CD14-positive monocyte (primary cell): ENCODE results near the gene FAF1. TPM values are rescaled to one million over a fixed set of nuclear protein-coding genes. Genes with fewer than 3 reads are reported as not detected.

Experiments used
- DNase-seq, 3 donors: peaks; one replicate each; pipeline ENCODE4 v3.0.0-alpha.2; 2011 to 2022
- H2AFZ ChIP-seq: 2 replicates; pipeline ENCODE4 v1.6.0; 2012; ENCODE audit warnings: mild to moderate bottlenecking, low read depth, low read length, inconsistent platforms; ENCODE audit not compliant: insufficient read depth, poor library complexity, severe bottlenecking
- H3K27ac ChIP-seq, 2 donors: 1 replicate in 1 of 2; 2 replicates in 1 of 2; pipeline ENCODE4 v1.5.1; 2012 to 2013; ENCODE audit warnings: low read length in 2 of 2, control low read depth in 1 of 2, inconsistent platforms in 1 of 2, low read depth in 1 of 2, mild to moderate bottlenecking in 1 of 2
- H3K27me3 ChIP-seq, 2 donors: one replicate each; pipeline versions ENCODE4 v1.6.0 to v1.6.1; 2011 to 2013; ENCODE audit warnings: low read length in 2 of 2; ENCODE audit not compliant: control insufficient read depth in 2 of 2, insufficient read depth in 2 of 2
- H3K36me3 ChIP-seq, 2 donors: replicated peaks in 1 of 2; 1 replicate in 1 of 2; 2 replicates in 1 of 2; pipeline versions ENCODE4 v1.5.1 to v1.6.1; 2012 to 2013; ENCODE audit warnings: low read length in 2 of 2, control low read depth in 1 of 2, inconsistent platforms in 1 of 2, mild to moderate bottlenecking in 1 of 2; ENCODE audit not compliant: insufficient read depth in 2 of 2, control insufficient read depth in 1 of 2
- H3K4me1 ChIP-seq, 2 donors: 1 replicate in 1 of 2; 2 replicates in 1 of 2; pipeline versions ENCODE4 v1.5.1 to v1.6.1; 2012 to 2013; ENCODE audit warnings: low read length in 2 of 2, control low read depth in 1 of 2, inconsistent platforms in 1 of 2, mild to moderate bottlenecking in 1 of 2, moderate library complexity in 1 of 2; ENCODE audit not compliant: insufficient read depth in 2 of 2, control insufficient read depth in 1 of 2
- H3K4me2 ChIP-seq: replicated peaks from 2 replicates; pipeline ENCODE3; 2012; ENCODE audit warnings: low read length, moderate library complexity, mild to moderate bottlenecking; ENCODE audit not compliant: poor library complexity, severe bottlenecking; ENCODE audit errors: extremely low read depth
- H3K4me3 ChIP-seq, 3 experiments: fragments of 200-600 bp in 1 of 3; sonication (generic) in 1 of 3; replicated peaks in 1 of 3; 1 replicate in 2 of 3; 2 replicates in 1 of 3; pipeline ENCODE4 v1.5.1; 2011 to 2013; ENCODE audit warnings: low read length in 3 of 3, mild to moderate bottlenecking in 3 of 3, control low read depth in 2 of 3, low read depth in 2 of 3, inconsistent platforms in 1 of 3, moderate library complexity in 1 of 3
- H3K79me2 ChIP-seq: 2 replicates; pipeline ENCODE4 v1.6.0; 2012; ENCODE audit warnings: mild to moderate bottlenecking, control low read depth, inconsistent platforms, low read length, moderate library complexity; ENCODE audit not compliant: insufficient read depth
- H3K9ac ChIP-seq: 2 replicates; pipeline ENCODE4 v1.6.0; 2017; ENCODE audit warnings: low read length, mild to moderate bottlenecking; ENCODE audit not compliant: insufficient read depth, poor library complexity, severe bottlenecking
- H3K9me3 ChIP-seq, 2 donors: replicated peaks in 1 of 2; 1 replicate in 1 of 2; 2 replicates in 1 of 2; pipeline versions ENCODE4 v1.5.1 to v1.6.1; 2012 to 2013; ENCODE audit warnings: low read length in 2 of 2, control low read depth in 1 of 2; ENCODE audit not compliant: control insufficient read depth in 1 of 2, insufficient read depth in 1 of 2
- H4K20me1 ChIP-seq: 2 replicates; pipeline ENCODE4 v1.6.0; 2012; ENCODE audit warnings: mild to moderate bottlenecking, low read length, control low read depth, moderate library complexity; ENCODE audit not compliant: insufficient read depth
- H3K27ac Mint-ChIP-seq, 7 donors: one replicate each; pipeline ENCODE4 v1.8.0; 2020; ENCODE audit warnings: mild to moderate bottlenecking in 7 of 7, mixed read lengths in 7 of 7, moderate library complexity in 6 of 7, inconsistent platforms in 2 of 7
- H3K27me3 Mint-ChIP-seq, 3 donors: one replicate each; pipeline ENCODE4 v1.8.0; 2021 to 2022; ENCODE audit warnings: low read depth in 3 of 3, mild to moderate bottlenecking in 3 of 3, mixed read lengths in 3 of 3, moderate library complexity in 3 of 3, inconsistent platforms in 1 of 3
- H3K36me3 Mint-ChIP-seq, 2 donors: one replicate each; pipeline ENCODE4 v1.8.0; 2020; ENCODE audit warnings: mixed read lengths in 2 of 2, inconsistent platforms in 1 of 2, mild to moderate bottlenecking in 1 of 2
- H3K4me1 Mint-ChIP-seq: one replicate; pipeline ENCODE4 v1.8.0; 2020; ENCODE audit warnings: mild to moderate bottlenecking, mixed read lengths
- H3K4me3 Mint-ChIP-seq, 2 donors: one replicate each; pipeline ENCODE4 v1.8.0; 2020; ENCODE audit warnings: mild to moderate bottlenecking in 2 of 2, mixed read lengths in 2 of 2, moderate library complexity in 1 of 2
- H3K9me3 Mint-ChIP-seq, 7 donors: one replicate each; pipeline ENCODE4 v1.8.0; 2020 to 2022; ENCODE audit warnings: mixed read lengths in 7 of 7, mild to moderate bottlenecking in 6 of 7, moderate library complexity in 6 of 7, inconsistent platforms in 2 of 7
- CTCF ChIP-seq: fragments of 200-600 bp; IDR thresholded peaks from one replicate; pipeline ENCODE4 v1.8.0; 2022; ENCODE audit warnings: antibody characterized with exemption, mild to moderate bottlenecking
- WGBS: methylation state at CpG from one replicate; pipeline ENCODE4 v1.1.5; 2013; ENCODE audit warnings: missing lambda C conversion rate; ENCODE audit not compliant: insufficient coverage; 5-methylcytosine and 5-hydroxymethylcytosine counted together
- intact Hi-C, 2 donors: fragments of 100-400 bp; cut with micrococcal nuclease; formaldehyde crosslinking; loops; one replicate each; pipeline versions ENCODE4 v1.15.0 to v1.15.1; 2023
- polyA plus RNA-seq, 3 donors: library from polyadenylated mRNA; depleted of rRNA in 1 of 3; unstranded in 2 of 3; stranded (reverse) in 1 of 3; fragments of 300-500 nt in 2 of 3; fragments of >200 nt in 1 of 3; fragmentation: Illumina TruSeq in 2 of 3; gene quantifications; 1 replicate in 2 of 3; 2 replicates in 1 of 3; pipeline ENCODE4 v1.2.3, GENCODE V29; 2012 to 2021

The FAF1 gene
- polyA plus RNA-seq, 3 donors = 11.4 to 29.6 (median 16.9) TPM

GRCh38 chr1:50487725-50488124, 472.3 kb downstream of the FAF1 start:
- no CpG with 5 or more reads among the region's 1 CpG for WGBS
- Histone ChIP-seq H2AFZ (no peak overlapping the region), H4K20me1 (no peaks in the 10 kb centered on the region), H3K4me3 (no peak overlapping the region), H3K4me1 (peaks cover 0 to 6% of the 10 kb centered on the region in 2 donors), H3K9ac (no peak overlapping the region), H3K9me3 (no peaks in the 10 kb centered on the region), H3K27ac (no peak overlapping the region), H3K4me2 (no peak overlapping the region), H3K27me3 (no peaks in the 10 kb centered on the region), H3K36me3 (peaks cover 7 to 37% of the 10 kb centered on the region in 2 donors), H3K79me2 (no peaks in the 10 kb centered on the region)
- peaks cover 8% of the 10 kb centered on the region for H3K4me1 Mint-ChIP-seq
- H3K9me3 Mint-ChIP-seq = peaks cover 0 to 9% (median 4%) of the 10 kb centered on the region in 7 donors
- TF ChIP-seq CTCF = no peak
- intact Hi-C loops = no loop called here
- H3K36me3 Mint-ChIP-seq = peaks cover 47 to 55% of the 10 kb centered on the region in 2 donors
- no peaks in the 10 kb centered on the region for H3K27me3 Mint-ChIP-seq
- no peak overlapping the region for H3K27ac Mint-ChIP-seq
- no peak for DNase-seq
- H3K4me3 Mint-ChIP-seq = no peak overlapping the region

GRCh38 chr1:50481142-50481736, 478.8 kb downstream of the FAF1 start:
- Histone ChIP-seq H2AFZ (no peak overlapping the region), H3K4me3 (no peak overlapping the region), H4K20me1 (no peaks in the 10 kb centered on the region), H3K4me2 (no peak overlapping the region), H3K4me1 (no peaks in the 10 kb centered on the region), H3K27ac (no peak overlapping the region), H3K9me3 (no peaks in the 10 kb centered on the region), H3K36me3 (no peaks in the 10 kb centered on the region), H3K9ac (no peak overlapping the region), H3K79me2 (no peaks in the 10 kb centered on the region), H3K27me3 (no peaks in the 10 kb centered on the region)
- Mint-ChIP-seq H3K4me1 (no peaks in the 10 kb centered on the region), H3K9me3 (peaks cover 0 to 8% (median 3%) of the 10 kb centered on the region in 7 donors), H3K4me3 (no peak overlapping the region), H3K27me3 (no peaks in the 10 kb centered on the region), H3K27ac (peak overlapping the region in 1 of 7 donors; percentile 50), H3K36me3 (peaks cover 24% of the 10 kb centered on the region in 2 donors)
- no CpG with 5 or more reads among the region's 2 CpGs for WGBS
- intact Hi-C loops = no loop called here
- TF ChIP-seq CTCF = no peak
- DNase-seq = no peak
